Smooth muscle cell (in vitro differentiated cells): Measurements from ENCODE around the gene LILRA2. TPM values are rescaled to one million over a fixed set of nuclear protein-coding genes. Genes with fewer than 3 reads are reported as not detected.
"Not testable (repeated sequence)": the region's sequence is repeated elsewhere in the genome, so short reads cannot be mapped to it uniquely, and the experiment has no call there.

Experiments
- DNase-seq: peaks from one replicate; lab custom pipeline; 2025; ENCODE audit not compliant: unreplicated experiment; lab: John Stamatoyannopoulos, UW
- H2AFZ ChIP-seq: fragments of 200-600 bp; sonication (generic); 2 replicates; pipeline ENCODE4 v1.6.0; 2016; ENCODE audit warnings: antibody characterized with exemption, low read depth, mild to moderate bottlenecking
- H3F3A ChIP-seq: fragments of 200-600 bp; sonication (generic); 2 replicates; pipeline ENCODE4 v1.6.0; 2017; ENCODE audit warnings: antibody characterized with exemption, low read depth
- H3K27ac ChIP-seq: fragments of 200-600 bp; sonication (generic); 2 replicates; pipeline ENCODE4 v1.5.1; 2016; ENCODE audit warnings: low read depth, mild to moderate bottlenecking
- H3K27me3 ChIP-seq: fragments of 200-600 bp; sonication (generic); 2 replicates; pipeline ENCODE4 v1.6.1; 2016; ENCODE audit warnings: low read depth, mild to moderate bottlenecking
- H3K36me3 ChIP-seq: fragments of 200-600 bp; sonication (generic); 2 replicates; pipeline ENCODE4 v1.5.1; 2016; ENCODE audit warnings: low read depth
- H3K4me1 ChIP-seq: fragments of 200-600 bp; sonication (generic); 2 replicates; pipeline ENCODE4 v1.5.1; 2016; ENCODE audit warnings: low read depth
- H3K4me2 ChIP-seq: fragments of 200-600 bp; sonication (generic); 2 replicates; pipeline ENCODE4 v1.6.0; 2016; ENCODE audit warnings: mild to moderate bottlenecking
- H3K4me3 ChIP-seq: fragments of 200-600 bp; sonication (generic); 2 replicates; pipeline ENCODE4 v1.5.1; 2016; ENCODE audit warnings: mild to moderate bottlenecking
- H3K79me2 ChIP-seq: fragments of 200-600 bp; sonication (generic); 2 replicates; pipeline ENCODE4 v1.6.0; 2016; ENCODE audit warnings: low read depth, mild to moderate bottlenecking
- H3K9ac ChIP-seq: fragments of 200-600 bp; sonication (generic); 2 replicates; pipeline ENCODE4 v1.6.0; 2016; ENCODE audit warnings: low read depth
- H3K9me3 ChIP-seq: fragments of 200-600 bp; sonication (generic); replicated peaks from 2 replicates; pipeline ENCODE4 v1.5.1; 2016; ENCODE audit warnings: low read depth
- H4K20me1 ChIP-seq: fragments of 200-600 bp; sonication (generic); 2 replicates; pipeline ENCODE4 v1.6.0; 2016; ENCODE audit warnings: low read depth
- CTCF ChIP-seq: fragments of 200-600 bp; sonication (generic); IDR thresholded peaks from 2 replicates; pipeline ENCODE4 v1.5.1; 2017; ENCODE audit warnings: borderline replicate concordance, mild to moderate bottlenecking, antibody characterized with exemption; ENCODE audit not compliant: insufficient read depth, poor library complexity, severe bottlenecking
- WGBS: methylation state at CpG from one replicate; pipeline ENCODE4 v1.1.7; 2016; ENCODE audit warnings: low lambda C conversion rate; 5-methylcytosine and 5-hydroxymethylcytosine counted together
- polyA plus RNA-seq: library from polyadenylated mRNA; unstranded; fragments of >200 nt; fragmentation: Nextera tagmentation; extraction: Ambion mirVana; gene quantifications from 2 replicates; pipeline ENCODE4 v1.2.1, GENCODE V29; 2016
- total RNA-seq: library from RNA; depleted of rRNA; stranded (reverse); fragments of >200 nt; gene quantifications from 2 replicates; pipeline ENCODE4 v1.2.3, GENCODE V29; 2014

LILRA2 gene
- total and polyA plus RNA-seq, 2 experiments from 2014 or later: not detected

- no peak for TF ChIP-seq CTCF
- no peak overlapping the region for H3K4me2 ChIP-seq
- WGBS: 54% methylated on average over 7 of the region's 7 CpGs
- no peak overlapping the region for H3K27ac ChIP-seq
- H3K27me3 ChIP-seq: no peaks in the 10 kb centered on the region
- H3F3A ChIP-seq: no peaks in the 10 kb centered on the region
- H3K36me3 ChIP-seq: no peaks in the 10 kb centered on the region
- no peak overlapping the region for H3K9ac ChIP-seq
- no peak overlapping the region for H3K4me3 ChIP-seq
- no peak overlapping the region for H2AFZ ChIP-seq
- H3K79me2 ChIP-seq: no peaks in the 10 kb centered on the region
- peaks cover 9% of the 10 kb centered on the region for H3K9me3 ChIP-seq
- H3K4me1 ChIP-seq: no peaks in the 10 kb centered on the region
- no peak for DNase-seq
- no peaks in the 10 kb centered on the region for H4K20me1 ChIP-seq
Measured at GRCh38 chr19:54587026-54587425, 13.4 kb downstream of the LILRA2 start.

GRCh38 chr19:54593445-54593844 is 19.9 kb downstream of the LILRA2 start, which contains the start of gene LILRA1:
Gene LILRA1 (plus strand): TSS chr19:54593632. CDS start chr19:54594245, 613 bp downstream.
- H4K20me1 ChIP-seq, H3K9ac ChIP-seq, H3K9me3 ChIP-seq, H3K4me1 ChIP-seq, H3K4me3 ChIP-seq, DNase-seq, H3K27ac ChIP-seq, H3K79me2 ChIP-seq, H3K27me3 ChIP-seq, H2AFZ ChIP-seq, H3F3A ChIP-seq, H3K4me2 ChIP-seq, H3K36me3 ChIP-seq: not testable (repeated sequence)
- WGBS: 64% methylated on average over 6 of the region's 6 CpGs

- not testable (repeated sequence) for H3K9me3 ChIP-seq, H3F3A ChIP-seq
- WGBS: 70% methylated on average over 9 of the region's 9 CpGs
Measured at GRCh38 chr19:54593931-54594626, 20.5 kb downstream of the LILRA2 start.

GRCh38 chr19:54594737-54595136 is 21.1 kb downstream of the LILRA2 start:
- peaks cover 5% of the 10 kb centered on the region for H3K9me3 ChIP-seq

More at GRCh38 chr19:54593931-54594626, 20.5 kb downstream of the LILRA2 start:
- H3K4me2 ChIP-seq, H2AFZ ChIP-seq, H4K20me1 ChIP-seq, H3K4me3 ChIP-seq, H3K27ac ChIP-seq, DNase-seq, H3K4me1 ChIP-seq, H3K36me3 ChIP-seq, H3K79me2 ChIP-seq, H3K9ac ChIP-seq, H3K27me3 ChIP-seq: not testable (repeated sequence)

GRCh38 chr19:54595680-54596436 is 22.3 kb downstream of the LILRA2 start:
- not testable (repeated sequence) for H4K20me1 ChIP-seq, H3F3A ChIP-seq, DNase-seq, H3K27me3 ChIP-seq, H3K9ac ChIP-seq, H2AFZ ChIP-seq, H3K4me2 ChIP-seq, H3K36me3 ChIP-seq, H3K4me1 ChIP-seq, H3K9me3 ChIP-seq, H3K4me3 ChIP-seq, H3K79me2 ChIP-seq, H3K27ac ChIP-seq
- WGBS: 80% methylated on average over 26 of the region's 26 CpGs

More at GRCh38 chr19:54594737-54595136, 21.1 kb downstream of the LILRA2 start:
- H2AFZ ChIP-seq: no peak overlapping the region
- no peak for DNase-seq
- no peak for TF ChIP-seq CTCF
- H3K79me2 ChIP-seq: no peaks in the 10 kb centered on the region
- no peaks in the 10 kb centered on the region for H3K4me1 ChIP-seq
- WGBS: 87% methylated on average over 5 of the region's 5 CpGs
- H3F3A ChIP-seq: no peaks in the 10 kb centered on the region
- no peak overlapping the region for H3K4me3 ChIP-seq
- no peaks in the 10 kb centered on the region for H3K27me3 ChIP-seq
- no peak overlapping the region for H3K27ac ChIP-seq
- no peaks in the 10 kb centered on the region for H4K20me1 ChIP-seq
- H3K9ac ChIP-seq: no peak overlapping the region
- no peak overlapping the region for H3K4me2 ChIP-seq
- H3K36me3 ChIP-seq: no peaks in the 10 kb centered on the region
